Brain microvascular endothelial cell (primary cell): ENCODE results near the gene LIMK2.
A peak's percentile ranks its signal among the peaks of the same experiment; 100 is the strongest.

Experiments
- DNase-seq: peaks from one replicate; pipeline ENCODE4 v3.0.0-alpha.2; 2020
- H3K27ac ChIP-seq: fragments of 250-450 bp; sonication (Bioruptor Pico); 2 replicates; pipeline ENCODE4 v1.5.1; 2020; ENCODE audit warnings: mild to moderate bottlenecking, moderate library complexity
- H3K27me3 ChIP-seq: fragments of 250-450 bp; sonication (Bioruptor Pico); replicated peaks from 2 replicates; pipeline ENCODE4 v1.5.1; 2020; ENCODE audit warnings: mild to moderate bottlenecking
- H3K36me3 ChIP-seq: fragments of 250-450 bp; sonication (Bioruptor Pico); replicated peaks from 2 replicates; pipeline ENCODE4 v1.5.1; 2020; ENCODE audit warnings: mild to moderate bottlenecking
- H3K4me3 ChIP-seq: 2 replicates; pipeline ENCODE4 v1.5.1; 2011; ENCODE audit warnings: low read depth, mild to moderate bottlenecking, control low read depth, low read length, moderate library complexity
- CTCF ChIP-seq: IDR thresholded peaks from 2 replicates; pipeline ENCODE4 v1.5.1; 2011; ENCODE audit warnings: low read depth, mild to moderate bottlenecking, moderate library complexity, low read length, control low read depth, inconsistent platforms; ENCODE audit errors: missing control alignments
- in situ Hi-C: cut with HindIII; loops from 2 replicates; pipeline ENCODE4 v1.10.0; 2017; ENCODE audit warnings: low sequenced_read_pairs, low pct_ligation_motif_present

The LIMK2 gene

DNA sequence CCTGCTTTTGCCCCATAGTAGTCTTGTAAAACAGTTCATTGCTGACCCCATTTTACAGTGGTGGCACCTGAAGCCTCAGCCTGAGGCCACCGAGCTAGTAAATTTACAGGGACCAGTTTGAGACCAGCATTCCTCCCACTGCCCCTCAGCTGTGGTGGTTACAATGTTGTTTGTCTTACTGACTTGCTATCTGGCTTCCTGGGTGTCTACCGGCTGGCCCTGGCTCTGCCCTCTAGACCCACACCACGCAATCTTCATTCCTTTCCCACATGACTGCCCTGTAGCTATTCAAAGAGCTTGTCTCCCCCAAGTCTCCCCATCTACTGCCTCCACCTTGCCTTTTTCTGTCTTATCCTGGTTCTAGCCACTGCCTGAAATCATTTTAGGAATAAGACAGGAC, 59.4 kb downstream of the LIMK2 start:
- Histone ChIP-seq H3K36me3 (peaks cover 57% of the 10 kb centered on the region), H3K27me3 (no peaks in the 10 kb centered on the region), H3K4me3 (no peak overlapping the region), H3K27ac (no peak overlapping the region)
- in situ Hi-C loops = no loop called here
- TF ChIP-seq CTCF = no peak
- DNase-seq = peak; percentile 48

DNA sequence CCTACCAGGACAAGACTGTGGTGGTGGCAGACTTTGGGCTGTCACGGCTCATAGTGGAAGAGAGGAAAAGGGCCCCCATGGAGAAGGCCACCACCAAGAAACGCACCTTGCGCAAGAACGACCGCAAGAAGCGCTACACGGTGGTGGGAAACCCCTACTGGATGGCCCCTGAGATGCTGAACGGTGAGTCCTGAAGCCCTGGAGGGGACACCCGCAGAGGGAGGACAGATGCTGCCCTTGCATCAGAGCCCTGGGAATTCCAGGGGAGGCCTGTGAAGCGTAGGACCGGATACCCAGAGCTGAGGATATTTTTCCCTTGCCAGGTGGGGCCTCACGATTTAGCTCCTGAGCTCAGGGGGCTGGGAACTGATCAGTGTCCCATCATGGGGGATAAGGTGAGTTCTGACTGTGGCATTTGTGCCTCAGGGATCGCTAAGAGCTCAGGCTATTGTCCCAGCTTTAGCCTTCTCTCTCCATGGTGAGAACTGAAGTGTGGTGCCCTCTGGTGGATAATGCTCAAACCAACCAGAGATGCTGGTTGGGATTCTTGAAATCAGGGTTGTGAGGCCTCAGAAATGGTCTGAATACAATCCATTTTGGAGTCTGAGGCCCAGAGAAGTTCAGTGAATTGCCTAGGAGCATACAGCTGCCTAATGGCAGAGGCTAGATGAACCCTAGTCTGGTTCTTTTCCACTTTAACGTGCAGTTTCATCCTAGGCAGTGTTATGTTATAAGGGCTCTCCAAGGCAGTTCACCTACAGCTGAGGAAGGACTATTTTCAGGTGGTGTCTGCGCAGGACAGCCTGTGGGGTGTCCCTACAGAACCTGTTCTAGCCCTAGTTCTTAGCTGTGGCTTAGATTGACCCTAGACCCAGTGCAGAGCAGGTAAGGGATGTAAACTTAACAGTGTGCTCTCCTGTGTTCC, 60.7 kb downstream of the LIMK2 start:
- H3K36me3 ChIP-seq = peaks cover 48% of the 10 kb centered on the region
- peak; percentile 50 for DNase-seq
- no peak overlapping the region for H3K27ac ChIP-seq
- peak; percentile 83 for TF ChIP-seq CTCF
- H3K27me3 ChIP-seq = no peaks in the 10 kb centered on the region
- H3K4me3 ChIP-seq = no peak overlapping the region
- in situ Hi-C loops = no loop called here

DNA sequence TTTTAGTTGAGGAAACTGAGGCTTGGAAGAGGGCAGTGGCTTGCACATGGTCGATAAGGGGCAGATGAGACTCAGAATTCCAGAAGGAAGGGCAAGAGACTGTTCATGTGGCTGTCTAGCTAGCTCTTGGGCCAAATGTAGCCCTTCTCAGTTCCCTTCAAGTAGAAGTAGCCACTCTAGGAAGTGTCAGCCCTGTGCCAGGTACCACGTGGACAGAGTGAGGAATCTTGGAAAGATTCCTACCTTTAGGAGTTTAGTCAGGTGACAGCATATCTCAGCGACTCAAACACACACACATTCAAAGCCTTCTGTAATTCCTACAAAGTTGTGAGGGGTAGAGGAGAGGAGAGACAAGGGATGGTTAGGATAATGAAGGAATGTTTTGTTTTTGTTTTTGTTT, 61.9 kb downstream of the LIMK2 start:
- no peaks in the 10 kb centered on the region for H3K27me3 ChIP-seq
- no peak overlapping the region for H3K27ac ChIP-seq
- DNase-seq = no peak
- peaks cover 50% of the 10 kb centered on the region for H3K36me3 ChIP-seq
- in situ Hi-C loops = no loop called here
- TF ChIP-seq CTCF = no peak
- no peak overlapping the region for H3K4me3 ChIP-seq

GRCh38 chr22:31275018-31275417, 62.9 kb downstream of the LIMK2 start:
- Histone ChIP-seq H3K27me3 (no peaks in the 10 kb centered on the region), H3K36me3 (peaks cover 49% of the 10 kb centered on the region), H3K4me3 (no peak overlapping the region), H3K27ac (no peak overlapping the region)
- no peak for DNase-seq
- in situ Hi-C loops = no loop called here
- no peak for TF ChIP-seq CTCF

DNA sequence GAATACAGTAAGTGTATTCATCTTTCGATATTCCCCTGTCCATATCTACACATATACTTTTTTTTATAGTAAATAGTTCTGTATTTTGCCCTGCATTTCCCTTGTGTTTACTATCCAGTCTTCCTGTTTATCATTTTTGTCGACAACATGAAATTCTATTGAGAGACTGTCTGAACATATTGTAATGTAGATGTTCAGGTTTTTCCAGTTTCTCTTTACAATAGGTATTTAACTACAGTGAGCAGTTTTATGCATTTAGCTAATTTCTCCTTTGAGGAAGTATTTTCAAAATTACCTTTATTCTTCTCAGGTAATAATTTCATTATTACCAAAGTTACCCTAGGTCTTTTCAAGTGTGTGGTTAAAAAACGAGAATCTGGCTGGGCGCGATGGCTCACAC, 63.5 kb downstream of the LIMK2 start:
- Histone ChIP-seq H3K4me3 (no peak overlapping the region), H3K36me3 (peaks cover 52% of the 10 kb centered on the region), H3K27ac (no peak overlapping the region), H3K27me3 (no peaks in the 10 kb centered on the region)
- no peak for TF ChIP-seq CTCF
- no peak for DNase-seq
- in situ Hi-C loops = no loop called here
